RWPE2 (cell line): ENCODE data around the gene ATP6V1E1.
"Not testable (repeated sequence)": the region's sequence is repeated elsewhere in the genome, so short reads cannot be mapped to it uniquely, and the experiment has no call there.

Source experiments
- ATAC-seq: fragments of 200-7000 bp; cut with Tn5 transposase; 3 replicates; pipeline ENCODE4 v1.9.1; 2021; ENCODE audit warnings: low read depth
- DNase-seq: peaks from one replicate; pipeline ENCODE4 v3.0.0-alpha.2; 2020; ENCODE audit warnings: low spot score
- H3K27ac ChIP-seq: fragments of 450-650 bp; 2 replicates; pipeline ENCODE4 v1.5.1; 2017; ENCODE audit warnings: mild to moderate bottlenecking; ENCODE audit not compliant: poor library complexity, severe bottlenecking
- H3K27me3 ChIP-seq: fragments of 250-450 bp; sonication (Bioruptor Pico); 2 replicates; pipeline ENCODE4 v1.5.1; 2021; ENCODE audit warnings: mild to moderate bottlenecking, moderate library complexity; ENCODE audit not compliant: insufficient read depth, poor library complexity, severe bottlenecking
- H3K36me3 ChIP-seq: fragments of 250-450 bp; sonication (Bioruptor Pico); 2 replicates; pipeline ENCODE4 v1.5.1; 2020; ENCODE audit warnings: low read depth, mild to moderate bottlenecking, moderate library complexity
- H3K4me1 ChIP-seq: fragments of 250-450 bp; sonication (Bioruptor Pico); 2 replicates; pipeline ENCODE4 v1.5.1; 2021; ENCODE audit warnings: mild to moderate bottlenecking, moderate library complexity; ENCODE audit not compliant: insufficient read depth, poor library complexity, severe bottlenecking
- H3K4me3 ChIP-seq: fragments of 250-450 bp; sonication (Bioruptor Pico); 2 replicates; pipeline ENCODE4 v1.5.1; 2021; ENCODE audit warnings: mild to moderate bottlenecking, moderate library complexity; ENCODE audit not compliant: severe bottlenecking
- H3K9me3 ChIP-seq: fragments of 250-450 bp; sonication (Bioruptor Pico); 2 replicates; pipeline ENCODE4 v1.5.1; 2021; ENCODE audit warnings: mild to moderate bottlenecking, moderate library complexity; ENCODE audit not compliant: severe bottlenecking
- TF ChIP-seq, protein P1 (sequence below): fragments of 450-650 bp; IDR thresholded peaks from one replicate; pipeline ENCODE4 v1.5.1; 2017; ENCODE audit warnings: mild to moderate bottlenecking, moderate library complexity; ENCODE audit not compliant: poor library complexity, severe bottlenecking

The ATP6V1E1 gene

DNA sequence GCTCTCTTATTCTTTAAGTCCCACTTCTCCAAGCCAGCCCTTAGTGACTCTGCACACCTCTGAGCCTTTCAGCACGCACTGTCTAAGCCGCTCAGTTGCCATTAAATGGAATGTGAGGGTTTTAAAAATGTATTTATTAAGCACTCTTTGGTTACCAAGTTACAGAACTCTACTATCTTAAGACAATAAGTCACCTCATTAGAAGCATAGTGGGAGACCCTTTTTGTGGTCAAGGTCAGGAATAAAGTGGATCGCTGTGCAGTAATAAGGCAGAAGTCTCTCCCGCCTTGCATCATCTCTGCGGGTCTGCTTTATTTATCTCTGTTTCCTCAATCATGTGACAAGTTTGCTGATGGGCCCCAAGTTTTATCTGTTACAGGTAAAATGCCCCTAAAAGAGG lies 53.4 kb downstream of the ATP6V1E1 start:
- Histone ChIP-seq H3K36me3 (no peaks in the 10 kb centered on the region), H3K27me3 (no peaks in the 10 kb centered on the region), H3K27ac (peak overlapping the region; percentile 80), H3K9me3 (no peaks in the 10 kb centered on the region), H3K4me3 (no peak overlapping the region), H3K4me1 (peaks cover 25% of the 10 kb centered on the region)
- TF ChIP-seq, protein P1, sequence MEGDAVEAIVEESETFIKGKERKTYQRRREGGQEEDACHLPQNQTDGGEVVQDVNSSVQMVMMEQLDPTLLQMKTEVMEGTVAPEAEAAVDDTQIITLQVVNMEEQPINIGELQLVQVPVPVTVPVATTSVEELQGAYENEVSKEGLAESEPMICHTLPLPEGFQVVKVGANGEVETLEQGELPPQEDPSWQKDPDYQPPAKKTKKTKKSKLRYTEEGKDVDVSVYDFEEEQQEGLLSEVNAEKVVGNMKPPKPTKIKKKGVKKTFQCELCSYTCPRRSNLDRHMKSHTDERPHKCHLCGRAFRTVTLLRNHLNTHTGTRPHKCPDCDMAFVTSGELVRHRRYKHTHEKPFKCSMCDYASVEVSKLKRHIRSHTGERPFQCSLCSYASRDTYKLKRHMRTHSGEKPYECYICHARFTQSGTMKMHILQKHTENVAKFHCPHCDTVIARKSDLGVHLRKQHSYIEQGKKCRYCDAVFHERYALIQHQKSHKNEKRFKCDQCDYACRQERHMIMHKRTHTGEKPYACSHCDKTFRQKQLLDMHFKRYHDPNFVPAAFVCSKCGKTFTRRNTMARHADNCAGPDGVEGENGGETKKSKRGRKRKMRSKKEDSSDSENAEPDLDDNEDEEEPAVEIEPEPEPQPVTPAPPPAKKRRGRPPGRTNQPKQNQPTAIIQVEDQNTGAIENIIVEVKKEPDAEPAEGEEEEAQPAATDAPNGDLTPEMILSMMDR: no peak
- no peak for DNase-seq
- no peak for ATAC-seq

DNA sequence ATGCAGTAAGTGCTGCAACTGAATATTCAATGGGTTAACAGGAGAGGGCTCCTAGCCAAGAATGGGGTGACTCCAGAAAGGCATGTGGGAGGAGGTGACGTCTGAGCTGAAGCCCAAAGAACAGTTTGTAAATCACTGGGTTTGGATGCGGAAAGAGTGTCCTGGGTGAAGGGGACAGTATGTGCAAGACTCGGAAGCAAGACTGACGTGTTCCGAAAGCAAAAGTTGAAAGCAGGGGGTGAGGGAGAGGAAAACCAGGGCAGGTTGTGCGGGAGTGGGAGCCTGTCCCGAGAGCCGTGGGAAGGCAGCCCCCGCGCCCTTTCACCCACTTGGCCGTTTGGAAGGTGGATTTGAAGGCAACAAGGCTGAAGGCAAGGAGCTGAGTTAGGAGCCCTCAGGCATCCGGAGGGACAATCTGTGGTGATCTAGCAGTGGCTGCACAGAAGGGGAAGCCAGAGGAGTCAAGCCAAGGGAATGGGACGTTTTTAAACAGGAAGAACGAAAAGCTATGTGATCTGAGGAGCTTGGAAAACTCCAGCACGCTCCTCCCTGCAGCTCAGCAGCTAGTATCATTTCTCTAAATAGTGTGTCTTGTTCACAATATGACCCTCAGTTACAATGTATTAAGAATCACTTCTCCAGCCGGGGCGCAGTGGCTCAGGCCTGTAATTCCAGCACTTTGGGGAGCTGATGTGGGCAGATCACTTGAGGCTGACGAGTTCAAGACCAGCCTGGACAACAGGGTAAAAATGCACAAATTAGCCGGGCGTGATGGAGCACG lies 57.5 kb downstream of the ATP6V1E1 start:
- TF ChIP-seq, protein P1: no peak
- ATAC-seq: peak; percentile 68
- Histone ChIP-seq H3K27me3 (no peaks in the 10 kb centered on the region), H3K4me3 (no peak overlapping the region), H3K27ac (peak overlapping the region; percentile 27), H3K9me3 (no peaks in the 10 kb centered on the region), H3K36me3 (no peaks in the 10 kb centered on the region), H3K4me1 (peaks cover 25% of the 10 kb centered on the region)
- no peak for DNase-seq

GRCh38 chr22:17569971-17570511 lies 58.5 kb downstream of the ATP6V1E1 start:
- Histone ChIP-seq H3K4me3 (no peak overlapping the region), H3K27ac (no peak overlapping the region), H3K9me3 (no peaks in the 10 kb centered on the region), H3K4me1 (peaks cover 20% of the 10 kb centered on the region), H3K27me3 (no peaks in the 10 kb centered on the region), H3K36me3 (no peaks in the 10 kb centered on the region)
- TF ChIP-seq, protein P1: no peak
- ATAC-seq (no peak), DNase-seq (no peak)

- no peaks in the 10 kb centered on the region for H3K9me3 ChIP-seq
- no peak overlapping the region for H3K27ac ChIP-seq
- no peak for DNase-seq
- no peaks in the 10 kb centered on the region for H3K36me3 ChIP-seq
- H3K27me3 ChIP-seq: no peaks in the 10 kb centered on the region
- no peak for ATAC-seq
- TF ChIP-seq, protein P1: no peak
- H3K4me3 ChIP-seq: no peak overlapping the region
- peaks cover 20% of the 10 kb centered on the region for H3K4me1 ChIP-seq
Measured at GRCh38 chr22:17566776-17567175, 61.8 kb downstream of the ATP6V1E1 start.

- DNase-seq, H3K36me3 ChIP-seq, ATAC-seq, H3K9me3 ChIP-seq, H3K4me3 ChIP-seq, H3K27ac ChIP-seq, H3K27me3 ChIP-seq: not testable (repeated sequence)
- peaks cover 15% of the 10 kb centered on the region for H3K4me1 ChIP-seq
Measured at GRCh38 chr22:17566016-17566687, 62.4 kb downstream of the ATP6V1E1 start.
